ENCODE results near the gene S100A3. TPM values are rescaled to one million over a fixed set of nuclear protein-coding genes. Genes with fewer than 3 reads are reported as not detected.

The S100A3 gene
- total RNA-seq, 4 donors from 2014 or later = 1.2 to 78.2 (median 2.2) TPM; not detected in 1

GRCh38 chr1:153553830-153554541 is 4.9 kb upstream of the S100A3 start:
- no peak for TF ChIP-seq CTCF (IDR thresholded peaks at IDR 0.05)
- no peak for TF ChIP-seq POLR2A (IDR thresholded peaks at IDR 0.05)
- DNase-seq (ENCODE audit: low spot score in 2 of 2) = peak in 1 of 2 donors; percentile 80
- 19 to 23% methylated on average over 2 of the region's 2 CpGs for WGBS, 2 donors
- no peak overlapping the region for H3K4me3 ChIP-seq (ENCODE audit: low read depth, poor library complexity, severe bottlenecking)
- intact Hi-C loops (cut with DNase I; ENCODE audit: low total_unique reads) = no loop called here

- intact Hi-C loops (cut with DNase I; ENCODE audit: low total_unique reads) = no loop called here
- DNase-seq (ENCODE audit: low spot score in 2 of 2) = peak in 1 of 2 donors; percentile 78
- WGBS, 2 donors = 81 to 86% methylated on average over 12 of the region's 12 CpGs
- H3K4me3 ChIP-seq (ENCODE audit: low read depth, poor library complexity, severe bottlenecking) = no peak overlapping the region
- TF ChIP-seq CTCF (IDR thresholded peaks at IDR 0.05) (no peak), POLR2A (IDR thresholded peaks at IDR 0.05) (no peak)
These were observed 4.0 kb upstream of the S100A3 start for GRCh38 chr1:153553096-153553495.

GRCh38 chr1:153552335-153552734 is 3.3 kb upstream of the S100A3 start:
- H3K4me3 ChIP-seq (ENCODE audit: low read depth, poor library complexity, severe bottlenecking) = no peak overlapping the region
- intact Hi-C loops (cut with DNase I; ENCODE audit: low total_unique reads) = no loop called here
- WGBS, 2 donors = 83 to 89% methylated on average over 8 of the region's 8 CpGs
- DNase-seq (ENCODE audit: low spot score in 2 of 2) = no peak
- TF ChIP-seq CTCF (IDR thresholded peaks at IDR 0.05) = no peak
- TF ChIP-seq POLR2A (IDR thresholded peaks at IDR 0.05) = no peak

GRCh38 chr1:153550827-153551500 is 1.9 kb upstream of the S100A3 start:
- TF ChIP-seq CTCF (IDR thresholded peaks at IDR 0.05) (no peak), POLR2A (IDR thresholded peaks at IDR 0.05) (no peak)
- DNase-seq (ENCODE audit: low spot score in 2 of 2) = peak in 1 of 2 donors; percentile 86
- 46 to 59% methylated on average over 10 of the region's 10 CpGs for WGBS, 2 donors
- intact Hi-C loops (cut with DNase I; ENCODE audit: low total_unique reads) = no loop called here
- H3K4me3 ChIP-seq (ENCODE audit: low read depth, poor library complexity, severe bottlenecking) = no peak overlapping the region

- TF ChIP-seq POLR2A (IDR thresholded peaks at IDR 0.05) (no peak), CTCF (IDR thresholded peaks at IDR 0.05) (no peak)
- H3K4me3 ChIP-seq (ENCODE audit: low read depth, poor library complexity, severe bottlenecking) = no peak overlapping the region
- 31 to 43% methylated on average over 4 of the region's 4 CpGs for WGBS, 2 donors
- no peak for DNase-seq (ENCODE audit: low spot score in 2 of 2)
- intact Hi-C loops (cut with DNase I; ENCODE audit: low total_unique reads) = no loop called here
These were observed 1.3 kb upstream of the S100A3 start for GRCh38 chr1:153550398-153550758.
